B cell (primary cell): ENCODE results near the gene EIF5A.
"Not testable (repeated sequence)": the region's sequence is repeated elsewhere in the genome, so short reads cannot be mapped to it uniquely, and the experiment has no call there.

ENCODE experiments used
- EZH2 ChIP-seq: IDR thresholded peaks from 2 replicates; pipeline ENCODE4 v1.6.1; 2012; ENCODE audit warnings: borderline replicate concordance, low read depth, mild to moderate bottlenecking, moderate library complexity, low read length; ENCODE audit not compliant: insufficient read depth, poor library complexity, severe bottlenecking
- TF ChIP-seq, protein P1 (sequence below): fragments of 200-600 bp; IDR thresholded peaks from one replicate; pipeline ENCODE4 v1.8.0; 2022; ENCODE audit warnings: antibody characterized with exemption, mild to moderate bottlenecking

- TF ChIP-seq, protein P1, sequence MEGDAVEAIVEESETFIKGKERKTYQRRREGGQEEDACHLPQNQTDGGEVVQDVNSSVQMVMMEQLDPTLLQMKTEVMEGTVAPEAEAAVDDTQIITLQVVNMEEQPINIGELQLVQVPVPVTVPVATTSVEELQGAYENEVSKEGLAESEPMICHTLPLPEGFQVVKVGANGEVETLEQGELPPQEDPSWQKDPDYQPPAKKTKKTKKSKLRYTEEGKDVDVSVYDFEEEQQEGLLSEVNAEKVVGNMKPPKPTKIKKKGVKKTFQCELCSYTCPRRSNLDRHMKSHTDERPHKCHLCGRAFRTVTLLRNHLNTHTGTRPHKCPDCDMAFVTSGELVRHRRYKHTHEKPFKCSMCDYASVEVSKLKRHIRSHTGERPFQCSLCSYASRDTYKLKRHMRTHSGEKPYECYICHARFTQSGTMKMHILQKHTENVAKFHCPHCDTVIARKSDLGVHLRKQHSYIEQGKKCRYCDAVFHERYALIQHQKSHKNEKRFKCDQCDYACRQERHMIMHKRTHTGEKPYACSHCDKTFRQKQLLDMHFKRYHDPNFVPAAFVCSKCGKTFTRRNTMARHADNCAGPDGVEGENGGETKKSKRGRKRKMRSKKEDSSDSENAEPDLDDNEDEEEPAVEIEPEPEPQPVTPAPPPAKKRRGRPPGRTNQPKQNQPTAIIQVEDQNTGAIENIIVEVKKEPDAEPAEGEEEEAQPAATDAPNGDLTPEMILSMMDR: not testable (repeated sequence)
- not testable (repeated sequence) for TF ChIP-seq EZH2
Measured at GRCh38 chr17:7335765-7336164, 28.3 kb downstream of the EIF5A start.
